ENCODE data around the gene STIP1.

DNA sequence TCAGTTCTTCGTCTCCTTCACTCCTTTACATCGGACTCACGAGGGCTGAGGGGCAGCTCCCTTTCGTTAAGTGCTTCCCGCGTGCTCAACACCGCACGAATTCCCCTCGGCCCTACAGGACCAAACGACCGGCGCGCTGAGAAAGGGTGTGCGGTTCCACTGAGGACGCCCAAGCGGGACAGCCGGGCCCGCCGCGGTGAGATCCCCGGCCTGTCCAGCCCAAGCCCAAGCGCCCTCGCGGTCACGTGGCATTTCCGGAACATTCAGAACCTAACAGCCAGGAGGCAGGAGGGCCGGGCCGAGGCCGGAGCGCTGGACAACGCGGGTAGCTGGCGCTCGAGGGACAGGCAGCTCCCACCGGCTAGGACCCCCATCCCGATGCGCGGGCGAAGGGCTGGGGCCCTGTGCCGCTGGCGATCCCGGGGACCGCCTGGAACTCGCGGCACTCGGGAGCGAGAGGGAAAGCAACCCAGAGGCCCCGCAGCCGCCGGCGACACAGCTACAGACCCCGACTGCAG lies 737 bp upstream of the STIP1 start:
- TF ChIP-seq, protein P1, sequence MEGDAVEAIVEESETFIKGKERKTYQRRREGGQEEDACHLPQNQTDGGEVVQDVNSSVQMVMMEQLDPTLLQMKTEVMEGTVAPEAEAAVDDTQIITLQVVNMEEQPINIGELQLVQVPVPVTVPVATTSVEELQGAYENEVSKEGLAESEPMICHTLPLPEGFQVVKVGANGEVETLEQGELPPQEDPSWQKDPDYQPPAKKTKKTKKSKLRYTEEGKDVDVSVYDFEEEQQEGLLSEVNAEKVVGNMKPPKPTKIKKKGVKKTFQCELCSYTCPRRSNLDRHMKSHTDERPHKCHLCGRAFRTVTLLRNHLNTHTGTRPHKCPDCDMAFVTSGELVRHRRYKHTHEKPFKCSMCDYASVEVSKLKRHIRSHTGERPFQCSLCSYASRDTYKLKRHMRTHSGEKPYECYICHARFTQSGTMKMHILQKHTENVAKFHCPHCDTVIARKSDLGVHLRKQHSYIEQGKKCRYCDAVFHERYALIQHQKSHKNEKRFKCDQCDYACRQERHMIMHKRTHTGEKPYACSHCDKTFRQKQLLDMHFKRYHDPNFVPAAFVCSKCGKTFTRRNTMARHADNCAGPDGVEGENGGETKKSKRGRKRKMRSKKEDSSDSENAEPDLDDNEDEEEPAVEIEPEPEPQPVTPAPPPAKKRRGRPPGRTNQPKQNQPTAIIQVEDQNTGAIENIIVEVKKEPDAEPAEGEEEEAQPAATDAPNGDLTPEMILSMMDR (IDR thresholded peaks at IDR 0.05): peak in 3 of 4 experiments; percentile 62 to 74 (median 62)
- TF ChIP-seq POLR2A (IDR thresholded peaks at IDR 0.05): peak; percentile 98
- no peak for TF ChIP-seq EP300 (IDR thresholded peaks at IDR 0.05)

Measured in gastroesophageal sphincter (tissue), 3 donors.